ENCODE measurements around the gene SUSD3.
"Not testable (repeated sequence)": the region's sequence is repeated elsewhere in the genome, so short reads cannot be mapped to it uniquely, and the experiment has no call there.

SUSD3 gene

DNA sequence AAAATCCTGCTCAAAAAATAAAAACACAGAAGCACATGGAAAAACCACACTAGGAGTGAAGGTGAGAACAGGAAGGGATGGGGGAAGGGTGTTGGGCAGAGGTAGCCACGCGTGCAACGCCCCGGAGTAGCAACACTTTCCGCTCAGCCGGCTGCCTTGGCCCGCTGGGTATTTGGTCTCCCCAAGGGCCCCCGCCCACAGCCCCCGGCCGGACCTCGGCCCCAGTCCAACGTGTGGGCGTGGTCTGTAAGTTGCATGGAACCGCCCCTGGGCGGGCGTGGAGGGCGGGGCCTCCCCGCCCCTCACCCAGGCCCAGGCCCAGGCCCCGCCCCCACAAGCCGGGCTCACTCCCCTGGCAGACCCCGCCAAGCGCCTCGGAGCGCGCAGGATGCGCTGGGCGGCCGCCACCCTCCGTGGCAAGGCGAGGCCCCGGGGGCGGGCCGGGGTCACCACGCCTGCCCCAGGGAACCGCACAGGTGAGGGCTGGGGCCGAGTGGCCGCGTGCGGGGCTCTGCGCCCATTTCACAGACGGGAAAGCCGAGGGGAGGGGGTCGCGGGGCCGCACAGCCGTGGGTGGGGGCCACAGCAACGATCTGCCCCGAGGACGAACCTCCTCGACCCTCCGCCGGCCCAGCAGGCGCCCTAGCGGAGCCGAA, at the start of gene SUSD3:
Gene SUSD3 (plus strand): TSS at position 347 of the 656 bp plus-strand sequence. CDS start 42 bp downstream, at position 389.
- DNase-seq: peak; percentile 76

DNA sequence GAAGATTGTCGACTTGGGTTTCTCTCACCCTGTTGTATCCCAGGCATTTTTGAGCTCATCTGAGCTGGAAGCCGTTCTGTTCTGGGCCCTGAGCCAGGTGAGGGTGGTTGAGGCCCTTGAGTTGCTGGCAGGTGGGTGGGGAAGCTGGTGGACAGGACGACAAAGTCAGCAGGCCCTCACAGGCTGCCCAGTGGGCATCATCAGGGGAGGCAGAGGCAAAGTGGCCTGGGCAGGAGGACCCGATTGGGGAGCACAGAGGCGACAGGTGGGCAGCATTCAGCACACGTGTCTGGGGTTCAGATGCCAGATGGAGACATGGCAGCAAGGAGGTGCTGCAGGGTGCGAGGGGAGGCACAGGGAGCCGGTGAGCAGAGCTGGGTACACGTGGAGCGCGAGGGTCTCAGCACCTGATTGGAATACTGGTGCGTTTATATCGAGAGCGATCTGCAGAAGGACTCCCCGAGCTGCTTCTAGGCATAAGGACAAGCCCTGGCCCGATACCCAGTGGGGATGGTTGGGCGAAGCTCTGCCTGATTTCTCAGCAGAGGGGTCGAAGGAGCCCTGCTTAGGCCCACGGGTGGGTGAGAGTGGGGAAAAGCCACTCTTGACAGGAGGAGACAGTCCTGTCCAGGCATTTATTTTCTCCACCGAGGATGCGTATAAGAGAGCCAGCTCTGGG, 49.0 kb upstream of the SUSD3 start:
- DNase-seq: no peak

- DNase-seq: no peak
Observed at GRCh38 chr9:93010056-93010455, 48.4 kb upstream of the SUSD3 start.

DNA sequence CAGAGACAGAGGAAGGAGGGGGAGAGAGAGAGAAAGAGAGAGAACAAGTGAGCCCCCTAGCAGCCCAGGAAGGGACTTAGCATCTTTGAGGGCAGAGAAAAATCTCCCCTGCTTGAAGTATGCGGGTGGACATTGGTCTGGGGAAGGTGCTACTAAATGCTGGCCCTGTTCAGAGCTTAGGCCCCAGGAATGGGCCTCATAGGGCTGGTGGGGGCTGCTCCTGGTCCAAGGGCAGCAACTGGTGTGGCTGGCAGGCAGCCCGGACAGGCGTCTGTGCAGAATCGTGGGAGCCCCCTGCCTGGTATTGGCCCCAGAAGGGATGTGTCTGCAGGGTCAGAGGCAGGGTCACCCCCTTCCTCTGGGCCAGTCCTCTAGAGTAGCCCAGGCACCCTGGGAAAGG, 47.8 kb upstream of the SUSD3 start:
- DNase-seq: no peak

DNA sequence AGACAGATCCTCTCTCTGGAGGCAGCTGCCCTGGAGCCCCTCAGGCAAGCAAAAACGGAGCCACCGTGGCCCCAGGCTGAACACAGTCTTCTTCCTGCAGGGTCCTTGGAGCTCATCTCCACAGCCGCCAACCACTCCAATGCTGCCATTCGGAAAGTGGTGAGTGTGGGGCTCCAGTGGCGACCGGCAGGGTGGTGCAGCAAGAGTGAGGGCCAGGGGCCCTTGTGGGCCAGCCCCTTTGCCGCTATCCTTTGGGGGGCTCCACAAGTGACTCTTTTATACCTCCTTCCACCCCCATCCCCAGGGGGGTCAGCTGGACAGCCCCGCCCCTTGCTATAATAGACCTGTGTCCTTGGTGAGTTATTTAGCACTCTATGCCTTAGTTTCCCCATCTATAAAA, 47.4 kb upstream of the SUSD3 start:
- no peak for DNase-seq

DNA sequence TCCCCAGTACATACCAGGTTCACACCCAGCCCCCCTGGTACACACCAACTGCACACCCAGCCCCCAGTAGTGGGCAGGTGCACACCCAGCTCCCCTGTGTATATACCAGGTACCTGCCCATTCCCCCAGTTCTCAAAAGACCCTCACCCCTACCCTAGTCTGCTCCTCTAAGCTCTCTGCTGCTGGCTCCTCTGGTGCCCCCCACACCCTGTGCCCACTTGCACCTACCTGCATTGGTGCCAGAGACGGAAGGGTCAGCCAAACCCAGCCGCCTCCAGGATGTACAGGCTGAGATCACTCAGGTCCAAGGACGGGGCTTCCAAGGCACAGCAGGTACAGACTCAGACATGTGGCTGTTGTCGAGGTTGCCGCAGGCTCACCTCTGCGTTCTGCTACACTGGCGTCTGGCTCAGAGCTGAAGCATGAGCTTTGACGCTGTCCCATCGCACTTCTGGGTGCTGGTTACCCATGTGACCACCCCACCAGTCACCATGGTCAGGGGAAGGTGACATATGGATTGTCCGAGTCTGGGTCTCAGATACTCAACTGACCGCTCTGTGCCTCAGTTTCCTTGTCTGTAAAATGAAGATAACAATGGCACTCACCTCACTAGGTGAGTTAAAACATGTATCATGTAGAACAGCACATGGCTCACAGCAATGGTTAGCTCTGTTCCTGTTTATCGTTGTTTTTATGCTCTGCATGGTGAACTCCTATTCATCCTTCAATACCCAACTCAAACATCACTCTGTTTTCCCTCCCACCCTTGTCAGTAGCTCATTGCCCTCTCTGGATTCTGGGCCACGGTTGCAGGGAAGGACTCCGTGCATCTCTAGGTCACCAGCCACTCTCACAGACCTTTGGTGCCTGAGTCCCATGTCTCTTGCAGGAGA, 45.3 kb upstream of the SUSD3 start:
- no peak for DNase-seq

DNA sequence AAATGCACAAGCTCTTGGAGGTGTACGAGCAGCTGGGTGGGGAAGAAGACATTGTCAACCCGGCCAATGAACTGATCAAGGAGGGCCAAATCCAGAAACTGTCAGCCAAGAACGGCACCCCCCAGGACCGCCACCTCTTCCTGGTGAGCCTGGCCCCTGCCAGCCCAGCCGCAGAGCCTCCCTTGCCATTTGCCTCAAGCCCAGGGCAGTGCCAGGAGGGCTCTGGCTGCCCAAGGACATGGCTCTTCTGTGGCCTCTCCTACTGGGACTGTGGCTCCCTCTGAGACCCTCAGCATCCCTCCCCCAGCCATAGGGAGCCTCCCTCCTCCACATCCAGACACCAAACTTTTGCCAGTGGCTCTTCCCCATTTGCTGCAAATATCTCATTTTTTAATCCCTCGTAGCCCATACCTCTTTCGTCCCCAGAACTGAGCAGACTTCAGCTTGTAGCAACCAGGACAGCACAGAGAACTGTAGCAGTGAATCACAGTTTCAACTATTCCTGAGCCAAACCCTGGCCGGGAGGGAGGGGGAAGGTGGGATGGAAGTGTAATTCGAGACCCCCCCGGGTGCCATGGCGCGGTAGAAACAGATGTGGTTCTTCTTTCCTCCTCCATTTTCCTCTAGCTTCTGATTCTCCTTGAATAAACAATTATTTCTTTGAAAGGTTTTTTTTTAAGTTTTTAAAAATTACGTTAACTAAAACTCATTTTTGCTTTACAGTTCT, 44.5 kb upstream of the SUSD3 start:
- no peak for DNase-seq

GRCh38 chr9:93015190-93015589, 43.3 kb upstream of the SUSD3 start:
- DNase-seq: not testable (repeated sequence)

DNA sequence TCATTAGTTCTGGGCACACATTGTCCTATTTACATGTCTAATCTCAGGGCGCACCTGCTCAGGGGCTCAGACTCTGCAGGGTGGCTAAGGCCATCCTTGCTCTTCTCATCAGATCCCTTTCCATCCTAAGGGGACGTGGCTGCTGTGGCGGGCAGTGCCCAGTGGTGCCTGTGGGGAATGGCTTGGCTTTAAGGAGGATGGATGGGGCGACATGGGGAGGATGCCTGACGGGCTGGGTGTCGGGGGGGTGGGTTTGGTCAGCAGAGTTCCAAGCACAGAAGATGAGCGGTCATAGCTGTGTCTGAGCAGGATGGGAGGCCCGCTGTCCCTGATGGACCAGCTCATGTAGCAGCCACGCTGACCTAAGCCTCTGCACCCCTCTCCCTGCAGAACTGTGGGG, 40.9 kb upstream of the SUSD3 start:
- DNase-seq: no peak

DNA sequence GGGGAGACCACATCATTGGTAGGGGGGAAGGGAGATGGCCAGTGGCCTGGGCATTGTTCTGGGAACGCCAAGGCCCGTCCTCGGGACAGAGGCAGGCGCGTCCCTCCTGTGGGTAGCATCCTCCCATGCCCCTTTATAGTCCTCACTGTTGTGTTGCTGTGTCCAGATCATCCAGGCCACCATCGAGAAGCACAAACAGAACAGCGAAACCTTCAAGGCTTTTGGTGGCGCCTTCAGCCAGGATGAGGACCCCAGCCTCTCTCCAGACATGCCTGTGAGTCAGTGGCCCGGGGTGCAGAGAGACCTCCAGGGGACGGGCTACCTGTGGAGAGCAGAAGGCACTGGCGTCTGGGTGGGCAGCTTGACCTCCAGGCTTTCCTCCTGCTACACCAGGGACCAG, 38.4 kb upstream of the SUSD3 start:
- no peak for DNase-seq

GRCh38 chr9:93020771-93021670, 37.5 kb upstream of the SUSD3 start:
- DNase-seq: peak; percentile 57

- DNase-seq: no peak
Observed at GRCh38 chr9:93022066-93022465, 36.4 kb upstream of the SUSD3 start.

DNA sequence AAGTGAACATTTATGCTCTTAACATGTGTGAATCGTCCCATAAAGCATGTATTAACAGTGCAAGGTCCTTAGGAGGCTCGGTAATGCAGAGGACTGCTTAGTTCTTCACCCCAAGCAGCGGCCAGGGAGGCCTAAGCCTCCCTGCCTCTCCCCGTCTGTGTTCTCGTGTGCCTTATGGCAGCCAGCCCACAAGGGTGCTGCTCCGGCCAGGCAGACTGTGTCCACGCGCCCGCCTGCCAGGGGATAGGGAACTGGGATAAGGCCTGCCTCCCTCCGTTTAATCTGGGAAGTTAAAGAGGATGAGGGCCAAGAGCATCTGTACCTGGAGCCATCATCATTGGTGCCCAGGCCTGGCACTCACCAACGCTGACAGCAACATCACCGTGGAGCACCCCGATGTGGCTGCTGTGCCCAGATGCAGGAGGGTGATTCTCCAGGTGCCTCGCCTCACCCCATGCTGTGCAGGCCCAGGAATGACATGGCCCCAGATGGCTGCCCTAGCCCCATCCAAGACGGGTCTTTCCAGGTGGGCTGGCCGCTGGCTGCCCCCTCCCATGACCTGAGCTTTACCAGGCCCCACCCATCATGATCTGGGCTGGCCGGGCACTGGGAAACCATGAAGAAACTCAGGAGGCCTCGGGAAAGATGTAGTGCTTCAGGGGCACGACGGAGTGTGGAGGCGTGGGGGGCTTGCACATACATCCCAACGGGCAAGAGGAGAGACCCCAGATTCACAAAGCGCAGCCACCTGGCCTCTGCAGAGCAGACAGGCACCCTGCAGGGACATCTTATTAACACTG, 35.6 kb upstream of the SUSD3 start:
- no peak for DNase-seq

DNA sequence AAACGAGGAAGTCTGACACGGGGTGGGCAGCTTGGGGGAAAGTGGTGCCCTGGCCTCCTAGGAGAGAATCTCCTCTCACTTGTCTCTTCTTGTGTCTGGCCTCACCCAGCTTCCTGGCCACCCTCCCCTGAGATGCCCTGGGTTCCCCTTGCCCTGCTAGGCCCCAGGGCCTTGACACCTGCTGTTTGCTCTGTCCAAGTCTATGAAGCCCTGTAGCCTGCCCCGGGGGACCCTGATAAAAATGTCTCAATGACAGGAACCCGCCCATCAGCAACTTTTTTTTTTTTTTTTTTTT, 35.0 kb upstream of the SUSD3 start:
- no peak for DNase-seq

- DNase-seq: no peak
Observed at GRCh38 chr9:93024646-93024910, 33.9 kb upstream of the SUSD3 start.

DNA sequence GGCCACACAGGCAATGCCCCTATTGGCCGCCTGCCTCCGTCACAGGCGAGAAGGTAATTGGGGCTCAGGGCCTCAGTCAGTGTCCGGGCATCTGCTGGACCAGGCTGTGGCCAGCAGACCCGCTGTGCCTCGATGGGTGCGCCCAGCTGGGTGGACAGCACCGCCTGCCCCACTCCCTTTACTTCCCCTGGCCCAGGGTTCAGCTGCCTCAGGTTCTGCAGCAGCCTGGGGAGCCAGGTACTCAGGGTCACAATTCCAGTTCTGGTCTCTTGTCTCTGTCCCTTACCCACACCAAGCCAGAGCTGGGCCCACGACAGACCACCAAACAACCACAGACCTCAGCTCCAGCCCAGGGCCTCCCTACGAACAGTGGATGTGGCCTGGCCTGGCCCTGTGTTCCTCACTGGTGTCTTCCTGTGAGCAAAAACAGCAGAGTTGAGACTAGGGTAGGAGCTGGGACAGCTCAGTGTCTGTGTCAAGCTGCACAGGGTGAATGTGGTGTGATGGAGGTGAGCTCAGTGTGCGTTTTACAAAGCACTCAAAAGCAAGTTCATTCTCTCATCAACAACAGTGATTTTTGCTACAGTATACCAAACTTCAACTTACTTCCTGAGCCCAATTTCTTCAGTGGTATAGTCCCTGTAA, 33.4 kb upstream of the SUSD3 start:
- no peak for DNase-seq

DNA sequence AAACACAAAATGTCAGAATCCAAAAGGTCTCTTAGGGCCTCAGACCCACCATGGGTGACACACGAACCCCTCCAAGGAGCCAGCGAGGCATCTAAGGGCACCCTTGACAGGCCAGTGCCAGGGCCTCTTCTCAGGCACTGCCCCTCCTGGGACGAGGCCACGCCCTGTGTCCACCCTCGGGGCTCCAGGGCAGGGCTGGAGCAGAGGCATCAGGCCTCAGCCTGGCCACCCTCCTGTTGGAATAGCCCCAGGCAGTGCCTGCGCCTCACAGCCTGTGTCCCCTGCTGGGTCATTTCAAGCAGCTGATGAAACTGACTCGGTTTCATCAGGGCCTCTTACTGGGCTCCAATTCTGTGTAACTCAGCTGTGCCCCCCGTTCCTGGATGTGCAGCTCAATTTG, 32.8 kb upstream of the SUSD3 start:
- no peak for DNase-seq

DNA sequence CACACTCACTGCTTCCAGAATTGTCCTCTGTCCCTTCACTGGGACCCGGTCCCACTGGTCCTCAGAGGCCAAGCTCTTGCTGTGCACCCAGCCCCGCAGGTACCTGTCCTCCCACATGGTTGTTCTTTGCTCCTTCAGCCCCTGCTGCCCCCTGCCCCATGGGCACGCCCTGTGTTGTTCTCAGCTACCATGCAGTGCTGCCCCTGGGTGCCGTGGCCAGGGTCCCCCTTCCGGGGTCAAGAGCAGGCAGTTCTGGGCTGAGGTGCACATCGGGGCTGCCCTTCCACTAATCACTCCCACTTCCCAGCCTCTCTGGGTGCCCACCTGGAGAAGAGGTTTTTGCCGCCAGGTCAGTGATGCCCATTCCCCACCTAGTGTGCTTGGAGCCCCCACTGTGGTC, 31.9 kb upstream of the SUSD3 start:
- no peak for DNase-seq

DNA sequence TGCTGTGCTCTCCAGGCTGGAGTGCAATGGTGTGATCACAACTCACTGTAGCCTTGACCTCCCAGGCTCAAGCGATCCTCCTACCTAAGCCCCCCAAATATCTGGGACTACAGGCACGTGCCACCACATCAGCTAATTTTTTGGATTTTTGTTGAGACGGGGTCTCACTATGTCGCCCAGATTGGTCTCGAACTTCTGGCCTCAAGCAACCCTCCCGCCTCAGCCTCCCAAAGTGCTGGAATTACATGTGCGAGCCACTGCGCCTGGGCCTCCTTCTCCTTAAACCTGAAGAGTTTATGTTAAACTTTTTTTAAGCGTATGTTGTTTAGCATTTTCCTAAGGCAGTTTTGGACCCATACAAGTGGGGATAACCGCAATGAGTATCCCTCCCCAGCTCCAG, 30.8 kb upstream of the SUSD3 start:
- DNase-seq: no peak

DNA sequence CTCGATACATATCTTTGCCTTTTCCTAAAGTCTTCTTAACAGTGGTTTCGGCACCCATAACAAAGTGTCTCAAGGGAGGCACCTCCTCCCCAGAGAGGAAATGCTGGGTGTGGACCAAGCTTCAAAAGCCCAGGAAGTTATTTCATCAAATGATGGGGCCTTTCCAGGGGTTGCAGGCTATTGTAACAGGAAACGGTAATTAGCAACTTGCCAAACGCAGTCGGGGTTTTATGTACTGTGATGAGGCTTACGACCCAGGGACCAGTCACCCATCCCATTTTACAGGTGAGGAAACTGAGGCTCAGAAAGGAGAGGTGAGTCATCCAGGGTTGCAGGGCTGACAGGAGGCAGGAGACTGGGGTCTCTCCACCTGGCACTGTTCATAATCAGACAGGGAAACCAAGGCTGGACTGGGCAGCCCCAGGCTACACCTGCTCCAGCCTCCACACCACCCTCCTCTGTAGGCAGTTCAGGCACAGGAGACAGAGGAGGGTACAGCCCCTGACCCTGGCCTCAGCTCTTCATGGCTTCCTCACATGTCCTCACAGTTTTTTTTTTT, 30.0 kb upstream of the SUSD3 start:
- DNase-seq: peak; percentile 87
